Breast epithelium (tissue), 3 donors: ENCODE results near the gene GALNTL6.

ENCODE experiments used
- CTCF ChIP-seq, 3 donors: fragments of 450-650 bp; IDR thresholded peaks; one replicate each; pipeline ENCODE4 v1.5.1; 2016 to 2017; ENCODE audit warnings: antibody characterized with exemption in 3 of 3, mild to moderate bottlenecking in 3 of 3, moderate library complexity in 3 of 3
- POLR2A ChIP-seq: fragments of 450-650 bp; IDR thresholded peaks from one replicate; pipeline ENCODE4 v1.6.1; 2016; ENCODE audit warnings: antibody characterized with exemption, mild to moderate bottlenecking, moderate library complexity
- POLR2AphosphoS5 ChIP-seq, 3 donors: sonication (generic); formaldehyde crosslinking; IDR thresholded peaks; one replicate each; pipeline ENCODE4 v1.6.1; 2017; ENCODE audit warnings: antibody characterized with exemption in 3 of 3

GRCh38 chr4:172411149-172411548 is 597.9 kb downstream of the GALNTL6 start:
- TF ChIP-seq CTCF (IDR thresholded peaks at IDR 0.05) (no peak), POLR2AphosphoS5 (IDR thresholded peaks at IDR 0.05) (no peak), POLR2A (no peak)
